Measurements from ENCODE around the gene GPR152.
"Not testable (repeated sequence)": the region's sequence is repeated elsewhere in the genome, so short reads cannot be mapped to it uniquely, and the experiment has no call there.

The GPR152 gene

DNA sequence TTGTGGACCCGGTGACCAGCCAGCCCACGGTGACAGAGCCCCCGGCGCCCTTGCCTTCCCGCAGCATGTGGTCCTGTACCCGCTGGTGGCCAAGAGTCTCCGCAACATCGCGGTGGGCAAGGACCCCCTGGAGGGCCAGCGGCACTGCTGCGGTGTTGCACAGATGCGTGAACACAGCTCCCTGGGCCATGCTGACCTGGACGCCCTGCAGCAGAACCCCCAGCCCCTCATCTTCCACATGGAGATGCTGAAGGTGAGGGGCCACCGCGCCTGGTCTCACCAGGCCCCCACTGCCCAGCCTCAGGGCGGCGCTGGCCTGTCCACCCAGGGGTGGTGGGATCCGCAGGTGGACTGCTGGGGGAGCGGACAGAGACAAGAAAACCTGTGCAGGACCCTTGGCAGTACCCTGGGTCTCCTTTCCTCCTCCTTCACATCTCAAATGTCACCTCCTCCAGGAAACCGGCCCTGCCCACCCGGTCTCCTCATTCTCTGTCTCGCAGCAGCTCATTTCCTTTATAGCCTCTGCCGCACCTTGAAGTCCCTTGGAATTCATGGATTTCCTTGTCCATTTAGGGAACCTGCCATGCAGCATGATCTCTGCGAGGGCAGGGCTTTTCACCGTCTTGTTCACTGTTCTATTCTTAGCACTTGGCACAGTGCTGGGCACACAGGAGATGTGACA lies 36.8 kb upstream of the GPR152 start:
- DNase-seq, result no peak

GRCh38 chr11:67486481-67487195 lies 34.1 kb upstream of the GPR152 start:
- DNase-seq, result no peak

DNA sequence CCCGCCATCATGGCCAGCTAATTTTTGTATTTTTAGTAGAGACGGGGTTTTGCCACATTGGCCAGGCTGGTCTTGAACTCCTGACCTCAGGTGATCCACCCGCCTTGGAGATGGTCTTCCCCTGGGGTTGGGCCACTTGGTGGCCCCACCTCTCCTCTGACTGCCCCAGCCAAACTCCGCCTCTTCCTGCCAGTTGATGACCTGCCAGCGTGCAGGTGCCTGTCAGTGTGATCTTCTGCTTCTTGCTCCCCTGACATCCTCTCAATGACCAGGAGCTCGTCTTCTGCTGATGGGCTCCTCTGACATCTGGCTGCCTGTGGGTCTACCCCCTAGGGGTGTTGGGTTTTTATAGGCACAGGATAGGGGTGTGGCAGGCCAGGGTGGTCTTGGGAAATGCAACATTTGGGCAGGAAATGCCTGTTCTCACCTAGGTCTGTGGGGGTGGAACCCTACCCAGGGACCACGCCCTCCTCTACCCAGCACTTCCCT lies 33.4 kb upstream of the GPR152 start:
- DNase-seq, result not testable (repeated sequence)

DNA sequence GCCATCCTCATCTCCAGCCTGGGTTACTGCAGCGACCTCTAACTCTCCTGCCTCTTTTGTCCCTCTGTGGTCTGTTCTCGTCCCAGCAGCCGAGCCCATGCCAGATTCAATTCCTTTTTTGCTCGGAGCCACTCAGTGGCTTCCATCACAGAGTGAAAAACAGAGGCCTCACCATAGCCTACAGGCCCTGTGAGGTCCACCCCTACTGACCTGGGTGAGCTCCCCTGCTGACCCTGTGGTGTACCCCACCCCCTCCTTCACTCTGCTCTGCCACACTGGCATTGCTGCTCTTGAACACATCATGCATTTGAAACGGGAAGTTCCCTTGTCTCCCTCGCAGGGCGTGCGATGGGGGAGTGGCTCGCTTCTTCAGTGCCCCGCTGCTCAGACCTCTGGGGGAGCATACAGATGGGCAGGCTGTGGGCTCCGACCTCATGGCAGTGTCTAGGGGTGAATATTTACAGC lies 32.4 kb upstream of the GPR152 start:
- no peak for DNase-seq

GRCh38 chr11:67483831-67484665 lies 31.5 kb upstream of the GPR152 start:
- no peak for DNase-seq

DNA sequence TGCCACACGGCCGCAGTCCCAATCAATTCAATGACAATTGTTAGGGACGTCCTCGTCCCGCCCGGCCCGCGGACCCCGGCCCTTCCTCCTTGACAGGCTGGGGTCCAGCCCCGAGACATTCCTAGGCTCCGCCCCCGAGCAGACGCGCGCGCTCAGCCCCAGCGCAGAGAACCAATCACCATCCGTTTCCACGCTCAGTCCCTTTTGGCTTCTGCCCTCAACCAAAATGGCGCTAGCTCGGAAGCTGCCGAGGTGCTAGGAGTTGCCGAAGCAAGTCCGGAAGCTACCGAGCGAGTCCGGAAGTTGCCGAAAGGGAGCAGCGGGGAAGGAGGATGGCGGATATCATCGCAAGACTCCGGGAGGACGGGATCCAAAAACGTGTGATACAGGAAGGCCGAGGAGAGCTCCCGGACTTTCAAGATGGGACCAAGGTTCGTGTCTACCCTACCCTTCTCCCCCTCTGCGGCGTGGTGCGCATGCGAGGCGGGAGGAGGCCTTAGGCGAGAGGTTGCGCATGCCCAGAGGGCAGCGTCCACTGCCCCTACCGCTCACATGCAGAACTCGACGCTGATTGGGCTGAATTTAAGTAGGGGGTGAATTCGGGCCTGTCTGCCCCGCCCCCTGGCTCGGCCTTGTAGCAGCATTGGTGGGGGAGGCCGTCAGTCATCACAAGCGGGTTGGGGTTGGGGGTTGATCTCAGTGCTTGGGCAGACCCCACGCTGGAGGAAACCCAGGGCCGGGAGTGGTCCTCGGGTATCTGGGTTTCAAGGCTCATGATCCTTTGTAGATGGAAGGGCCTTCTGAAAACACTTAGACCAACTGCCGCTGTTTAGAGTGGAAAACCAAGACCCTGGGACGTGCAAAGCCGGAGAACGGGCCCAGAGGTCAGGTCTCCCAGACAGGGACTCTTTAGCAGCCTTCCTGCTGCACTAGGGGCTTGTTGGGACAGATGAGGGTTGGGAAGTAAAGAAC lies 30.6 kb upstream of the GPR152 start, which contains the start of gene AIP:
AIP (plus strand) TSS at position 200 of the 972 bp plus-strand sequence; CDS start at position 333, 133 bp downstream.
- DNase-seq, result peak; percentile 98

GRCh38 chr11:67482275-67482826 lies 29.8 kb upstream of the GPR152 start:
- no peak for DNase-seq

DNA sequence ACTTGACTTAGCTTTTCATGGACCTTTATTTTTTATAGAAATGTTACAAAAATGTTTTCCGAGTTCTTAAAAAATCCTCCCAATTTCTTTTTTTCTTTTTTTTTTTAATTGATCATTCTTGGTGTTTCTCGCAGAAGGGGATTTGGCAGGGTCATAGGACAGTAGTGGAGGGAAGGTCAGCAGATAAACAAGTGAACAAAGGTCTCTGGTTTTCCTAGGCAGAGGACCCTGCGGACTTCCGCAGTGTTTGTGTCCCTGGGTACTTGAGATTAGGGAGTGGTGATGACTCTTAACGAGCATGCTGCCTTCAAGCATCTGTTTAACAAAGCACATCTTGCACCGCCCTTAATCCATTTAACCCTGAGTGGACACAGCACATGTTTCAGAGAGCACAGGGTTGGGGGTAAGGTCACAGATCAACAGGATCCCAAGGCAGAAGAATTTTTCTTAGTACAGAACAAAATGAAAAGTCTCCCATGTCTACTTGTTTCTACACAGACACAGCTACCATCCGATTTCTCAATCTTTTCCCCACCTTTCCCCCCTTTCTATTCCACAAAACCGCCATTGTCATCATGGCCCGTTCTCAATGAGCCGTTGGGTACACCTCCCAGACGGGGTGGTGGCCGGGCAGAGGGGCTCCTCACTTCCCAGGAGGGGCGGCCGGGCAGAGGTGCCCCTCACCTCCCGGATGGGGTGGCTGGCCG lies 25.0 kb upstream of the GPR152 start:
- DNase-seq, result not testable (repeated sequence)

GRCh38 chr11:67476692-67477091 lies 24.2 kb upstream of the GPR152 start:
- not testable (repeated sequence) for DNase-seq

DNA sequence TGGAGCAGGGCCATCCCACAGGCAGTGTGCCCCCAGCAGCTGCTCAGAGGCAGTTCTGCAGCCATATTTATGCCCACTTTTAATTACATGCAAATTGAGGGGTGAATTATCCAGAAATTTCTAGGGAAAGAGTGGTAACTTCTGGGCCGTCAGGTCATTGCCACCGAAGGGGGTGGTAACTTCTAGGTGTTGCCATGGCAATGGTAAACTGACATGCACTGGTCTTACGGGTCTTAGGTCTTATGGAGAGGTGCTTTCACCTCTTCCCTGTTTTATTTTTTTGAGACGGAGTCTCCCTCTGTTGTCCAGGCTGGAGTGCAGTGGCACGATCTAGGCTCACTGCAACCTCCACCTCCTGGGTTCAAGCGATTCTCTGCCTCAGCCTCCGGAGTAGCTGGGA lies 20.4 kb upstream of the GPR152 start:
- DNase-seq, result no peak

- DNase-seq, result no peak
Measured at GRCh38 chr11:67470337-67471002, 17.9 kb upstream of the GPR152 start.

DNA sequence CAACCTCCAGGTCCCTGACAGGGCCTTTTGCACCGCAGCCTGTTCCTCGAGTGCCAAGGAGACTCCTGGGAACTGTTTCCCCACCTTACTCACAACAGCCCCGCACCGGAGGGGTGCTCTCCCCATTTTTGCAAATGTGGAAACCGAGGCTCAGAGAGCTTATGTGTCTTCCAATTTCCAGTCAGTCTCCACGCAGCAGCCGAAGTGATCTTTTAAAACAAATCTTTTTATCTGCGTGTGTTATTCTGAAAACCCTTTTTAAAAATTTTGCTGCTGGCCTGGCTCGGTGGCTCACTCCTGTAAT lies 16.9 kb upstream of the GPR152 start:
- DNase-seq, result no peak

- DNase-seq, result peak; percentile 68
Measured at GRCh38 chr11:67468759-67469507, 16.4 kb upstream of the GPR152 start, which contains the start of gene TMEM134. TSS of gene TMEM134 (minus strand) at chr11:67469251. CDS start at chr11:67469192, 59 bp downstream.

DNA sequence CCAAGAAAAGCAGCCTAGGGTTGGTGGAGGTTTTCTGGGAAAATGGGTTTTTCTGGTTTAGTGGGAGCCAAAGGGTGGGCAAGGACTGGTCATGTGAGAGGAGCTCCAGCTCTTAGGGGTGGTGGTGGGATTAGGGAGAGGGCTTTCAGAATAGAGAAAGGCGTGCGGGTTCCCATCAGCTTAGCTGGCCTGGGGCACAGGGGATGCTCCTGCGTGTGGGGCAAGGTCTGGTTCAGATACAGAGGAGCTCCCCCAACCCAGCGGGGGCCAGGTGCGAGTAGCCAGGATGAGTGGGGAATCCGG lies 15.9 kb upstream of the GPR152 start:
- DNase-seq, result no peak

DNA sequence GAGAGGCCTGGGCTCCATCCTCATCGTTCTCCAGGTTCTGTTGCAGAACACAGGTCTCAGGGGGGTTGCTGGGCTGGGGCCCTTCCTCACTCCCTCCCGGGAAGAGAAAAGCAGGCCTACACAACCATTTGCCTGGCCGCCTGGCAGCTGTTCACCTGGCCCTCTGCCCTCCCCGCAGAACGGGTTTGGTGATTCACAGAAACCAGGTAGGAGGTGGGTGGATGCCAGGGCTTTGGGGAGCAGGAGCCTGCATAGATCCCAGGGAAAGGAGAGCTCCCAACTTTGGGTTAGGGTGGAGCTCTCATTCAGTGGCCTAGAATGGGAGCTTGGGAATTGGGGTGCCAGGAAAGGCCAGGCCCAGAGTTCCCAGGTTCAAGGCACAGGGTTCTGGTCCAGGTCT lies 15.5 kb upstream of the GPR152 start:
- DNase-seq, result no peak

- no peak for DNase-seq
Measured at GRCh38 chr11:67466962-67467771, 14.6 kb upstream of the GPR152 start.

DNA sequence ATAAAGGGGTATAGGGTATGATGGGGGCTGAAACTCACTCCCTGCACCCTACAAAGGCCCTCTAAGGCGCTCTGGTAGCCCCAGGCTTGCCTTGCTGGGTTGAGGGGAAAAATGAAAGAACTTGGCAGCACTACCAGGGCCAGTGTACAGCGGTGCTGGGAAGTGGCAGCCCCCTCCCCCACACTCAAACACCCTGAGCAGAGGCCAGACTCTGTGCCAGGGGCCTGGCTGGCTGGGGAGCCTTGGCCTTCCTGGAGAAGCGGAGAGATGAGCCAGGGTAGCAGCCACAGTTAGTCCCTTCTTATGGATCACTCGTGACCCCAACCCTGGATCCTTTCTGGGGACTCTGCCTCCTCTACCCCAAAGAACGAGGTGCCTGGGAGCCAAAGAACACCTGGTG lies 13.8 kb upstream of the GPR152 start:
- DNase-seq, result no peak

- DNase-seq, result not testable (repeated sequence)
Measured at GRCh38 chr11:67465530-67465929, 13.0 kb upstream of the GPR152 start.

GRCh38 chr11:67465189-67465510 lies 12.6 kb upstream of the GPR152 start:
- no peak for DNase-seq

Measured in NCI-H526 treated with DMSO at 0.1 percent for 48 hours (cell line).